ENCODE data around the gene GPR89B. TPM values are rescaled to one million over a fixed set of nuclear protein-coding genes. Genes with fewer than 3 reads are reported as not detected.

Gene GPR89B
- total RNA-seq, 1 donor from 2014 or later: 6.2 TPM

DNA sequence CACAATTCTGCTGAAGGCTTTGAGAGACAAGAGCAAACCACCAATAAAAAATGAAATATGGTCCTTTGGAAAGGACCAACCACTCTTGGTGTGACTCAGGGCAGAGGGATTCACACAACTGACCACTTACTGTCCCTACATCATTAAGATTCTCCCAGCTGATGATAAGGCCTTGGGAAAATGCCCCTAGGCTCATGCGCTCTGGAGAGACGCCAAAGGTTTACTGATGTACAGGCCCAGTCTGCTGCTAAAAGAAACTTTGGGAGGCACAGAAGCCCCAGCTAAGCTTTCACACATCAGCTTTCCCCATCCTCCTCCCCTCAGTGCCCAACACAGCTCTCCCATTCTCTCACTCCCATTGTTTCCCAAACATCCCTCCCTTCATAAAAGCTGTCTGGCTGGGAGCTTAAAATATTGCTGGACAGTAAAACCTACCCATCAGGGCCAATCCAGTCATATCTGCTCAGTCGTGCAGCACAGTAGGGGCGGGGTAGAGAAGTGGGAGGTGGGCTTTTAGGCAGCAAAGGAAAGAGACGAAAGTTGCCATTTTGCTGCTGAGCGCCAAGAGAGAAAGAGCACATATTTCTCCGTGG is 25.9 kb upstream of the GPR89B start, which contains the start of gene GJA8:
TSS of gene GJA8 (plus strand) at position 543 of the 593 bp plus-strand sequence. CDS start 5,161 bp downstream, outside the sequence.
- intact Hi-C loops (cut with micrococcal nuclease): no loop called here
- H3K27ac ChIP-seq (replicated peaks): no peak within 1 kb of the TSS
- no peaks in the 10 kb centered on the region for H3K9me3 ChIP-seq (replicated peaks)
- DNase-seq: no peak
- peaks cover 11% of the 10 kb centered on the region for H3K27me3 ChIP-seq (ENCODE audit: low read depth)
- H3K36me3 ChIP-seq: no peaks in the 10 kb centered on the region
- no peak within 1 kb of the TSS for H3K4me3 ChIP-seq
- peaks cover 3% of the 10 kb centered on the region for H3K4me1 ChIP-seq
- TF ChIP-seq, protein P1, sequence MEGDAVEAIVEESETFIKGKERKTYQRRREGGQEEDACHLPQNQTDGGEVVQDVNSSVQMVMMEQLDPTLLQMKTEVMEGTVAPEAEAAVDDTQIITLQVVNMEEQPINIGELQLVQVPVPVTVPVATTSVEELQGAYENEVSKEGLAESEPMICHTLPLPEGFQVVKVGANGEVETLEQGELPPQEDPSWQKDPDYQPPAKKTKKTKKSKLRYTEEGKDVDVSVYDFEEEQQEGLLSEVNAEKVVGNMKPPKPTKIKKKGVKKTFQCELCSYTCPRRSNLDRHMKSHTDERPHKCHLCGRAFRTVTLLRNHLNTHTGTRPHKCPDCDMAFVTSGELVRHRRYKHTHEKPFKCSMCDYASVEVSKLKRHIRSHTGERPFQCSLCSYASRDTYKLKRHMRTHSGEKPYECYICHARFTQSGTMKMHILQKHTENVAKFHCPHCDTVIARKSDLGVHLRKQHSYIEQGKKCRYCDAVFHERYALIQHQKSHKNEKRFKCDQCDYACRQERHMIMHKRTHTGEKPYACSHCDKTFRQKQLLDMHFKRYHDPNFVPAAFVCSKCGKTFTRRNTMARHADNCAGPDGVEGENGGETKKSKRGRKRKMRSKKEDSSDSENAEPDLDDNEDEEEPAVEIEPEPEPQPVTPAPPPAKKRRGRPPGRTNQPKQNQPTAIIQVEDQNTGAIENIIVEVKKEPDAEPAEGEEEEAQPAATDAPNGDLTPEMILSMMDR (IDR thresholded peaks at IDR 0.05; ENCODE audit: borderline replicate concordance): no peak

DNA sequence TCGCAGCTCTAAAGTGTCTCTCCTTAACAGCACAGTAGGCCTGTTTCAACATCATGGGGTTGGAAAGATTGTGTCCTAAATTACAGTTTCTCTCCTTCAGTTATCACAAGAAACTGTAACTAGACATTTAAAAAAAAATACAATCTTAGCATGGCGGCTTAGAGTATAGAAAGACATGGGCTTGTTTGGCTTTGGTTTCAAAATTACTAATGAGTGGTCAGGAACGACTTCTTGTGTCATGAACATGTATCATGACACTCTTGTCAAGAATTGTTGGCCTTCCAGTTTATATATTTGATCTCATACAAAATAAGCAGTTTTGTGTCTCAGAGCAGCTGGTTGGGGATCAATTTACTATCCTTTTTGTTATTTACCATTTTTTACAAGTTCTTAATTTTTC is 23.5 kb upstream of the GPR89B start:
- DNase-seq: no peak
- Histone ChIP-seq H3K9me3 (replicated peaks) (no peaks in the 10 kb centered on the region), H3K27ac (replicated peaks) (no peak overlapping the region), H3K4me3 (no peak overlapping the region), H3K4me1 (no peaks in the 10 kb centered on the region), H3K36me3 (no peaks in the 10 kb centered on the region), H3K27me3 (ENCODE audit: low read depth) (peaks cover 9% of the 10 kb centered on the region)
- TF ChIP-seq, protein P1 (IDR thresholded peaks at IDR 0.05; ENCODE audit: borderline replicate concordance): no peak
- intact Hi-C loops (cut with micrococcal nuclease): no loop called here

DNA sequence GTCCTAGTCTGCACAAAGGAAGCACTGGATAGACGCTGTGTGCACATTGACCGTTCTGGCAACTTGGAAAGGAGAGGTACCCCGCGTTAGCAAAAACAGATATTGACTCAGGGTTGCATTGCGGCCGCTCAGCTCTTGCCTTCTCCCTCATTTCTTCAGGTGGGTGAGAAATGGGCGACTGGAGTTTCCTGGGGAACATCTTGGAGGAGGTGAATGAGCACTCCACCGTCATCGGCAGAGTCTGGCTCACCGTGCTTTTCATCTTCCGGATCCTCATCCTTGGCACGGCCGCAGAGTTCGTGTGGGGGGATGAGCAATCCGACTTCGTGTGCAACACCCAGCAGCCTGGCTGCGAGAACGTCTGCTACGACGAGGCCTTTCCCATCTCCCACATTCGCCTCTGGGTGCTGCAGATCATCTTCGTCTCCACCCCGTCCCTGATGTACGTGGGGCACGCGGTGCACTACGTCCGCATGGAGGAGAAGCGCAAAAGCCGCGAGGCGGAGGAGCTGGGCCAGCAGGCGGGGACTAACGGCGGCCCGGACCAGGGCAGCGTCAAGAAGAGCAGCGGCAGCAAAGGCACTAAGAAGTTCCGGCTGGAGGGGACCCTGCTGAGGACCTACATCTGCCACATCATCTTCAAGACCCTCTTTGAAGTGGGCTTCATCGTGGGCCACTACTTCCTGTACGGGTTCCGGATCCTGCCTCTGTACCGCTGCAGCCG is 20.3 kb upstream of the GPR89B start:
- no peak overlapping the region for H3K4me3 ChIP-seq
- no peaks in the 10 kb centered on the region for H3K36me3 ChIP-seq
- no peak for DNase-seq
- H3K9me3 ChIP-seq (replicated peaks): no peaks in the 10 kb centered on the region
- peaks cover 12% of the 10 kb centered on the region for H3K27me3 ChIP-seq (ENCODE audit: low read depth)
- no peaks in the 10 kb centered on the region for H3K4me1 ChIP-seq
- TF ChIP-seq, protein P1 (IDR thresholded peaks at IDR 0.05; ENCODE audit: borderline replicate concordance): no peak
- intact Hi-C loops (cut with micrococcal nuclease): no loop called here
- no peak overlapping the region for H3K27ac ChIP-seq (replicated peaks)

DNA sequence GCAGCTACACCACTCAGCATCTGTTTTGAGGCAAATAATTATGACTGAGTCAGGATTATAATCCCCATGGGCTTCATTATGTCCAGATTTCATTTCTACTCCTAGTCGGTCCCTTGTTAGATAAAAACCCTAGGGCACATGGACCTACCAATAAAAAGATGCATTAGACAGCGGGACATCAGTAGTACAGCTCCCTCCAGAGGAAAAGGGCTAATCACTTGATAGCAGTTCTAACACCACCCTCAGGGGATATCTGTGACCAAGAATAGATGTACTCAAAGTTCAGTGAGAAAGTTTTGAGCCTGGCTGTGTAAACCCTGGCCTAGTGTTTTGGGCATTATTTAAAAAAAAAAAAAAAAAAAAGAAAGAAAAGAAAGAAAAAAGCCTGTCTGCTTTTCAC is 15.7 kb upstream of the GPR89B start:
- DNase-seq: no peak
- Histone ChIP-seq H3K27me3 (ENCODE audit: low read depth) (peaks cover 36% of the 10 kb centered on the region), H3K4me3 (no peak overlapping the region), H3K4me1 (no peaks in the 10 kb centered on the region), H3K27ac (replicated peaks) (no peak overlapping the region), H3K9me3 (replicated peaks) (no peaks in the 10 kb centered on the region), H3K36me3 (no peaks in the 10 kb centered on the region)
- TF ChIP-seq, protein P1 (IDR thresholded peaks at IDR 0.05; ENCODE audit: borderline replicate concordance): no peak
- intact Hi-C loops (cut with micrococcal nuclease): no loop called here

DNA sequence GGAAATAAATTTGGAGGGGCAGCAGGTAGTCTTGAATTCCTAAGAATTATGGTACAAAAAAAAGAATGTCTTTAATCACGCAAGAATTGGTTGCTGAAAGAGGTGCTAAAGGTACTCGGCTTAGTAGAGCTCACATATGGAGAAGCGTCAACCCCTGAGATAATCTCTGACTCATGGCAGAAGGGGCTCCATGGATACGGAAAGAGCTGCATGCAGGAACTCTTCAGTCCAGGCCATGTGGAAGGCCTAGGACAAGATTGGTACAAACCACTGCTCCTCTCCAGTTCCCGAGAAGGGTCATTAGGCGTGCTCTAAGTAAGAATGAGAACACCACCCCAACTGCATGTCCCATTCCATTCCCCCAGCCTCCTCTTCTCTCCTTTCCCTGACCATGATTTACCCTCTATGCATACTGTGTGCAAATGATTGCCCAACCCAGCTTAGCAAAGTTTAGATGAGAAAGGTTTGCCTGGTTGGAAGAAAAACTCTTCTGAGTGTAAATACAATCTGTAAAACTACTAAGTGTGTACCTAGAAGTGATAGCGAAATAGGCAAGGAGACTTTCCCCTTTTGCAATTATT is 14.8 kb upstream of the GPR89B start:
- Histone ChIP-seq H3K9me3 (replicated peaks) (no peaks in the 10 kb centered on the region), H3K4me3 (no peak overlapping the region), H3K27ac (replicated peaks) (no peak overlapping the region), H3K27me3 (ENCODE audit: low read depth) (peaks cover 42% of the 10 kb centered on the region), H3K36me3 (no peaks in the 10 kb centered on the region), H3K4me1 (no peaks in the 10 kb centered on the region)
- DNase-seq: no peak
- intact Hi-C loops (cut with micrococcal nuclease): no loop called here
- TF ChIP-seq, protein P1 (IDR thresholded peaks at IDR 0.05; ENCODE audit: borderline replicate concordance): no peak

All from left ventricle myocardium inferior (tissue), 1 donor.